ENCODE data around the gene ZNF138.
"Not testable (repeated sequence)": the region's sequence is repeated elsewhere in the genome, so short reads cannot be mapped to it uniquely, and the experiment has no call there.

ZNF138 gene

DNA sequence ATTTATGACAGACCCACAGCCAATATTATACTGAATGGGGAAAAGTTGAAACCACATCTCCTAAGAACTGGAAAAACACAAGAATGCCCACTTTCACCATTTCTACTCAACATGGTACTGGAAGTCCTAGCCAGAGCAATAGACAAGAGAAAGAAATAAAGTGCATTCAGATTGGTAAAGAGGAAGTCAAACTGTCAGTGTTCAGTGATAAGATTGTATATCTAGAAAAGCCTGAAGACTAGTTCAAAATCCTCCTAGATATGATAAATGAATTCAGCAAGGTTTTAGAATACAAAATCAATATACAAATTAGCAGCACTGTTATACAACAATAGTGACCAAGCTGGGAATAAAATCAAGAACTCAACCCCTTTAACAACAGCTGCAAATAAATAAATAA is 6.9 kb upstream of the ZNF138 start:
- no peak overlapping the region for H3K4me3 ChIP-seq (replicated peaks; ENCODE audit: insufficient read depth, low read length)
- H3K27me3 ChIP-seq (ENCODE audit: insufficient read depth, poor library complexity, severe bottlenecking), result no peaks in the 10 kb centered on the region
- DNase-seq (ENCODE audit: low read depth in 1 of 2, low spot score in 1 of 2), result no peak
- no peak overlapping the region for H3K27ac ChIP-seq (replicated peaks)
- peak; percentile 56 for TF ChIP-seq SPI1 (IDR thresholded peaks at IDR 0.05; ENCODE audit: borderline replicate concordance, low read depth)
- TF ChIP-seq, protein P1, sequence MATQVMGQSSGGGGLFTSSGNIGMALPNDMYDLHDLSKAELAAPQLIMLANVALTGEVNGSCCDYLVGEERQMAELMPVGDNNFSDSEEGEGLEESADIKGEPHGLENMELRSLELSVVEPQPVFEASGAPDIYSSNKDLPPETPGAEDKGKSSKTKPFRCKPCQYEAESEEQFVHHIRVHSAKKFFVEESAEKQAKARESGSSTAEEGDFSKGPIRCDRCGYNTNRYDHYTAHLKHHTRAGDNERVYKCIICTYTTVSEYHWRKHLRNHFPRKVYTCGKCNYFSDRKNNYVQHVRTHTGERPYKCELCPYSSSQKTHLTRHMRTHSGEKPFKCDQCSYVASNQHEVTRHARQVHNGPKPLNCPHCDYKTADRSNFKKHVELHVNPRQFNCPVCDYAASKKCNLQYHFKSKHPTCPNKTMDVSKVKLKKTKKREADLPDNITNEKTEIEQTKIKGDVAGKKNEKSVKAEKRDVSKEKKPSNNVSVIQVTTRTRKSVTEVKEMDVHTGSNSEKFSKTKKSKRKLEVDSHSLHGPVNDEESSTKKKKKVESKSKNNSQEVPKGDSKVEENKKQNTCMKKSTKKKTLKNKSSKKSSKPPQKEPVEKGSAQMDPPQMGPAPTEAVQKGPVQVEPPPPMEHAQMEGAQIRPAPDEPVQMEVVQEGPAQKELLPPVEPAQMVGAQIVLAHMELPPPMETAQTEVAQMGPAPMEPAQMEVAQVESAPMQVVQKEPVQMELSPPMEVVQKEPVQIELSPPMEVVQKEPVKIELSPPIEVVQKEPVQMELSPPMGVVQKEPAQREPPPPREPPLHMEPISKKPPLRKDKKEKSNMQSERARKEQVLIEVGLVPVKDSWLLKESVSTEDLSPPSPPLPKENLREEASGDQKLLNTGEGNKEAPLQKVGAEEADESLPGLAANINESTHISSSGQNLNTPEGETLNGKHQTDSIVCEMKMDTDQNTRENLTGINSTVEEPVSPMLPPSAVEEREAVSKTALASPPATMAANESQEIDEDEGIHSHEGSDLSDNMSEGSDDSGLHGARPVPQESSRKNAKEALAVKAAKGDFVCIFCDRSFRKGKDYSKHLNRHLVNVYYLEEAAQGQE (IDR thresholded peaks at IDR 0.05; ENCODE audit: insufficient replicate concordance, low read depth), result no peak

- not testable (repeated sequence) for H3K27me3 ChIP-seq (ENCODE audit: insufficient read depth, poor library complexity, severe bottlenecking); H3K4me3 ChIP-seq (replicated peaks; ENCODE audit: insufficient read depth, low read length); H3K27ac ChIP-seq (replicated peaks); DNase-seq (ENCODE audit: low read depth in 1 of 2, low spot score in 1 of 2)
Measured at GRCh38 chr7:64789241-64789640, 5.0 kb upstream of the ZNF138 start.

DNA sequence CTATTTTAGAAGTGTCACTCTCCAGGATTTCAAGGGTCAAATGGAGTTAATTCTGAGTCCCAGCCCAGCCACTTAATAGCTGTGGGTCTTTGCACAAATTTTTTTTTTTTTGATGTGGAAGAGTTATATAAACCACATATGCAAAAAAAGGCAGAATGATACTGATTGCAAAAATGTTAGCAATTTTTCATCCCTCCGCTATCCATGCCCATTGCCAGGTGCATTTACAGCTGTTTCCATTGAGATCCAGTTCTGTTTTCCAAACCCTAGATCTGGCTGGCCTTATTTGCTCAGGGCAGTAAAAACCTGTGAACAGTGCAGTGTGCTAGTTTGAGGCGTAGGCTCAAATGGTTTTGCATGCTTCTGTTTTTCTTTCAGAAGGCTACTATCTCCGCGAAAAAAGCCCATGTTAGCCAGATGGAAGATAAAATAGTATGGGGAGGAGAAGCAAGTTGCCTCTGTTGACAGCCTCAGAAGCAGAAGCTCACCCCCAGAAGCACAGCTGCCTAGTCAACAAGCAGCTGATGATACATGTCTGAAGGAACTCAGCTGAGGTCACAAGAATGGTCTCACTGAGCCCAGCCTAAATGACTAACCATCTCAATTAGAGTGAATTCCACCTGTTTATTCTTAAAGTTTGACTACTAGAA is 997 bp upstream of the ZNF138 start:
- DNase-seq (ENCODE audit: low read depth in 1 of 2, low spot score in 1 of 2), result no peak
- H3K27me3 ChIP-seq (ENCODE audit: insufficient read depth, poor library complexity, severe bottlenecking), result no peaks in the 10 kb centered on the region
- H3K4me3 ChIP-seq (replicated peaks; ENCODE audit: insufficient read depth, low read length), result no peak overlapping the region
- TF ChIP-seq GABPA (IDR thresholded peaks at IDR 0.05; ENCODE audit: low read depth), result no peak
- TF ChIP-seq, protein P2, sequence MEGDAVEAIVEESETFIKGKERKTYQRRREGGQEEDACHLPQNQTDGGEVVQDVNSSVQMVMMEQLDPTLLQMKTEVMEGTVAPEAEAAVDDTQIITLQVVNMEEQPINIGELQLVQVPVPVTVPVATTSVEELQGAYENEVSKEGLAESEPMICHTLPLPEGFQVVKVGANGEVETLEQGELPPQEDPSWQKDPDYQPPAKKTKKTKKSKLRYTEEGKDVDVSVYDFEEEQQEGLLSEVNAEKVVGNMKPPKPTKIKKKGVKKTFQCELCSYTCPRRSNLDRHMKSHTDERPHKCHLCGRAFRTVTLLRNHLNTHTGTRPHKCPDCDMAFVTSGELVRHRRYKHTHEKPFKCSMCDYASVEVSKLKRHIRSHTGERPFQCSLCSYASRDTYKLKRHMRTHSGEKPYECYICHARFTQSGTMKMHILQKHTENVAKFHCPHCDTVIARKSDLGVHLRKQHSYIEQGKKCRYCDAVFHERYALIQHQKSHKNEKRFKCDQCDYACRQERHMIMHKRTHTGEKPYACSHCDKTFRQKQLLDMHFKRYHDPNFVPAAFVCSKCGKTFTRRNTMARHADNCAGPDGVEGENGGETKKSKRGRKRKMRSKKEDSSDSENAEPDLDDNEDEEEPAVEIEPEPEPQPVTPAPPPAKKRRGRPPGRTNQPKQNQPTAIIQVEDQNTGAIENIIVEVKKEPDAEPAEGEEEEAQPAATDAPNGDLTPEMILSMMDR (IDR thresholded peaks at IDR 0.05; ENCODE audit: insufficient read depth, low read length), result no peak
- TF ChIP-seq, protein P1 (IDR thresholded peaks at IDR 0.05; ENCODE audit: insufficient replicate concordance, low read depth), result no peak
- no peak for TF ChIP-seq SPI1 (IDR thresholded peaks at IDR 0.05; ENCODE audit: borderline replicate concordance, low read depth)
- no peak for TF ChIP-seq POLR2AphosphoS5 (IDR thresholded peaks at IDR 0.05; ENCODE audit: low read depth)
- H3K27ac ChIP-seq (replicated peaks), result no peak overlapping the region

- Histone ChIP-seq H3K27me3 (ENCODE audit: insufficient read depth, poor library complexity, severe bottlenecking) (no peaks in the 10 kb centered on the region), H3K27ac (replicated peaks) (peak overlapping the region; percentile 87), H3K4me3 (replicated peaks; ENCODE audit: insufficient read depth, low read length) (peak overlapping the region; percentile 88)
- TF ChIP-seq POLR2AphosphoS5 (IDR thresholded peaks at IDR 0.05; ENCODE audit: low read depth) (no peak), GABPA (IDR thresholded peaks at IDR 0.05; ENCODE audit: low read depth) (no peak), SPI1 (IDR thresholded peaks at IDR 0.05; ENCODE audit: borderline replicate concordance, low read depth) (no peak)
- TF ChIP-seq, protein P2 (IDR thresholded peaks at IDR 0.05; ENCODE audit: insufficient read depth, low read length), result no peak
- TF ChIP-seq, protein P1 (IDR thresholded peaks at IDR 0.05; ENCODE audit: insufficient replicate concordance, low read depth), result no peak
- DNase-seq (ENCODE audit: low read depth in 1 of 2, low spot score in 1 of 2), result no peak
Measured at GRCh38 chr7:64795176-64795575, 948 bp downstream of the ZNF138 start.

DNA sequence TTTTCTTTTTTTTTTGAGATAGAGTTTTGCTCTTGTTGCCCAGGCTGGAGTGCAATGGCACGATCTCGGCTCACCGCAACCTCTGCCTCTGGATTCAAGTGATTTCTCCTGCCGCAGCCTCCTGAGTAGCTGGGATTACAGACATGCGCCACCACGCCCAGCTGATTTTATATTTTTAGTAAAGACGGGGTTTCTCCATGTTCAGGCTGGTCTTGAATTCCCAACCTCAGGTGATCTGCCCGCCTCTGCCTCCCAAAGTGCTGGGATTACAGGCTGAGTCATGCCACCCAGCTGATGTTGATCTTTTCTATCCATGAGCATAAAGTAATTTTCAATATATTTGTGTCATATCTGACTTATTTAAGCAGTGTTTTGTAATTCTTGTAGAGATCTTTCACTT is 4.9 kb downstream of the ZNF138 start:
- H3K27me3 ChIP-seq (ENCODE audit: insufficient read depth, poor library complexity, severe bottlenecking); H3K4me3 ChIP-seq (replicated peaks; ENCODE audit: insufficient read depth, low read length); DNase-seq (ENCODE audit: low read depth in 1 of 2, low spot score in 1 of 2); H3K27ac ChIP-seq (replicated peaks): not testable (repeated sequence)

All from HL-60 (cell line).